Smooth muscle cell (in vitro differentiated cells): ENCODE results near the gene IARS2. TPM values are rescaled to one million over a fixed set of nuclear protein-coding genes. Genes with fewer than 3 reads are reported as not detected.
"Not testable (repeated sequence)": the region's sequence is repeated elsewhere in the genome, so short reads cannot be mapped to it uniquely, and the experiment has no call there.

ENCODE experiments used
- DNase-seq: peaks from one replicate; lab custom pipeline; 2025; ENCODE audit not compliant: unreplicated experiment; lab: John Stamatoyannopoulos, UW
- H2AFZ ChIP-seq: fragments of 200-600 bp; sonication (generic); 2 replicates; pipeline ENCODE4 v1.6.0; 2016; ENCODE audit warnings: antibody characterized with exemption, low read depth, mild to moderate bottlenecking
- H3F3A ChIP-seq: fragments of 200-600 bp; sonication (generic); 2 replicates; pipeline ENCODE4 v1.6.0; 2017; ENCODE audit warnings: antibody characterized with exemption, low read depth
- H3K27ac ChIP-seq: fragments of 200-600 bp; sonication (generic); 2 replicates; pipeline ENCODE4 v1.5.1; 2016; ENCODE audit warnings: low read depth, mild to moderate bottlenecking
- H3K27me3 ChIP-seq: fragments of 200-600 bp; sonication (generic); 2 replicates; pipeline ENCODE4 v1.6.1; 2016; ENCODE audit warnings: low read depth, mild to moderate bottlenecking
- H3K36me3 ChIP-seq: fragments of 200-600 bp; sonication (generic); 2 replicates; pipeline ENCODE4 v1.5.1; 2016; ENCODE audit warnings: low read depth
- H3K4me1 ChIP-seq: fragments of 200-600 bp; sonication (generic); 2 replicates; pipeline ENCODE4 v1.5.1; 2016; ENCODE audit warnings: low read depth
- H3K4me2 ChIP-seq: fragments of 200-600 bp; sonication (generic); 2 replicates; pipeline ENCODE4 v1.6.0; 2016; ENCODE audit warnings: mild to moderate bottlenecking
- H3K4me3 ChIP-seq: fragments of 200-600 bp; sonication (generic); 2 replicates; pipeline ENCODE4 v1.5.1; 2016; ENCODE audit warnings: mild to moderate bottlenecking
- H3K79me2 ChIP-seq: fragments of 200-600 bp; sonication (generic); 2 replicates; pipeline ENCODE4 v1.6.0; 2016; ENCODE audit warnings: low read depth, mild to moderate bottlenecking
- H3K9ac ChIP-seq: fragments of 200-600 bp; sonication (generic); 2 replicates; pipeline ENCODE4 v1.6.0; 2016; ENCODE audit warnings: low read depth
- H3K9me3 ChIP-seq: fragments of 200-600 bp; sonication (generic); replicated peaks from 2 replicates; pipeline ENCODE4 v1.5.1; 2016; ENCODE audit warnings: low read depth
- H4K20me1 ChIP-seq: fragments of 200-600 bp; sonication (generic); 2 replicates; pipeline ENCODE4 v1.6.0; 2016; ENCODE audit warnings: low read depth
- CTCF ChIP-seq: fragments of 200-600 bp; sonication (generic); IDR thresholded peaks from 2 replicates; pipeline ENCODE4 v1.5.1; 2017; ENCODE audit warnings: borderline replicate concordance, mild to moderate bottlenecking, antibody characterized with exemption; ENCODE audit not compliant: insufficient read depth, poor library complexity, severe bottlenecking
- WGBS: methylation state at CpG from one replicate; pipeline ENCODE4 v1.1.7; 2016; ENCODE audit warnings: low lambda C conversion rate; 5-methylcytosine and 5-hydroxymethylcytosine counted together
- polyA plus RNA-seq: library from polyadenylated mRNA; unstranded; fragments of >200 nt; fragmentation: Nextera tagmentation; extraction: Ambion mirVana; gene quantifications from 2 replicates; pipeline ENCODE4 v1.2.1, GENCODE V29; 2016
- total RNA-seq: library from RNA; depleted of rRNA; stranded (reverse); fragments of >200 nt; gene quantifications from 2 replicates; pipeline ENCODE4 v1.2.3, GENCODE V29; 2014

Gene IARS2
- total and polyA plus RNA-seq, 2 experiments from 2014 or later: 42.5 to 81.0 TPM

GRCh38 chr1:220084460-220084859 is 9.5 kb upstream of the IARS2 start:
- 94% methylated on average over 1 of the region's 1 CpG for WGBS
- H3K27ac ChIP-seq: no peak overlapping the region
- peaks cover 26% of the 10 kb centered on the region for H3K79me2 ChIP-seq
- H3K9ac ChIP-seq: no peak overlapping the region
- H3K9me3 ChIP-seq: no peaks in the 10 kb centered on the region
- H3K36me3 ChIP-seq: no peaks in the 10 kb centered on the region
- no peaks in the 10 kb centered on the region for H3K4me1 ChIP-seq
- H3K4me3 ChIP-seq: no peak overlapping the region
- no peak overlapping the region for H2AFZ ChIP-seq
- no peaks in the 10 kb centered on the region for H3F3A ChIP-seq
- no peak for DNase-seq
- no peaks in the 10 kb centered on the region for H3K27me3 ChIP-seq
- peaks cover 6% of the 10 kb centered on the region for H4K20me1 ChIP-seq
- no peak for TF ChIP-seq CTCF
- H3K4me2 ChIP-seq: no peak overlapping the region

- H3K36me3 ChIP-seq, H4K20me1 ChIP-seq, H3K4me3 ChIP-seq, H3K4me1 ChIP-seq, H3K4me2 ChIP-seq, H3K27me3 ChIP-seq, H3K9me3 ChIP-seq, H3K9ac ChIP-seq, DNase-seq, H3K27ac ChIP-seq, H3F3A ChIP-seq, H2AFZ ChIP-seq: not testable (repeated sequence)
- WGBS: 82% methylated on average over 15 of the region's 15 CpGs
- TF ChIP-seq CTCF: peak; percentile 17
- peaks cover 26% of the 10 kb centered on the region for H3K79me2 ChIP-seq
Observed at GRCh38 chr1:220086261-220086686, 7.7 kb upstream of the IARS2 start.

DNA sequence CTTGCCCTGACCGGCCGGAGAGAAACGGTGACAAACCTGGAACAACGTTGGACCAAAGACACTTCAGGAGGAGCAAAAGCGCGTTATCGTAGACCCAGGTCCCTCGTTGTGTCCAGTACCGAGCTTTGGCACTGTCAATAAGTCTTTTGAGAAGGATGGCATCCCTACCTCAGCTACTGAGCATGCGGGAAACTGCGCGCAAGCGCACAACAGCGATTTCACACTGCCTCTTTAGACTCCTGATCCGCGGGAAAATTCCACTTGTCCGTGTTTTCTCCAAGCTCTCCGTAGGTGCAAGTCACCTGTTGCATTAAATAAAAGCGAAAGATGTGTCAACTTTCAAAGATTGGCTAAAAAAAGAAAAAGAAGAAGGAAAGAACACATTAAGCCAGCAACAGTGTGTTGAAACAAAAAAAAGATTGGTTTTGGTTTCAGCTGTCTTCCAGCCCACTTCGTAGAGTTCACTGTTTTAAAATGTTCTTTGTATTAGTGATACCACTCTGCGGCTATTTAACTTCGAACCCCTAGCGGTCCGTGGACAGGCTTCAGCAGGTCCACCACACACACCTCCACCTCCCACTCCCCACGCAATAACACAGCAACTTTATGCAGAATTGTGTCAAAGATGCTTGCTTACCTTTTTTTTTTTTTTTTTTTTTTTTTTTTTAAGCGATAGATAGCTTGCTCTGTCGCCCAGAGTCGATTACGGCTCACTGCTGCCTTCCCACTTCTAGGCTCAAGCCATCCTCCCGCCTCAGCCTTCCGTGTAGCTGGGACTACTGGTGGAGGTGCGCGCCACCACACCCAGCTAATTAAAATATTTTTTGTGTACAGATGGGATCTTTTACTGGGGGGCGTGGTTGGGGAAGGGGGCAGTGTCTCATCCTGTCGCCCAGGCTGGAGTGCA is 4.0 kb upstream of the IARS2 start, which contains the start of gene BPNT1:
Gene BPNT1, minus strand, starts transcription at position 139 of the 907 bp plus-strand sequence. CDS start 9,942 bp downstream, outside the sequence.
- DNase-seq: peak; percentile 58
- Histone ChIP-seq H3K4me2 (peak within 1 kb of the TSS; percentile 89), H3K79me2 (peaks cover 23% of the 10 kb centered on the region), H3K9me3 (no peaks in the 10 kb centered on the region), H3K27ac (no peak within 1 kb of the TSS), H2AFZ (peak within 1 kb of the TSS; percentile 88), H4K20me1 (peaks cover 6% of the 10 kb centered on the region), H3K27me3 (no peaks in the 10 kb centered on the region), H3K4me1 (peaks cover 3% of the 10 kb centered on the region), H3K4me3 (peak within 1 kb of the TSS; percentile 63), H3K9ac (peak within 1 kb of the TSS; percentile 24), H3K36me3 (no peaks in the 10 kb centered on the region), H3F3A (no peaks in the 10 kb centered on the region)
- TF ChIP-seq CTCF: no peak
- WGBS: 6% methylated on average over 35 of the region's 35 CpGs
